HCT116 (cell line): ENCODE data around the gene SAE1. TPM values are rescaled to one million over a fixed set of nuclear protein-coding genes. Genes with fewer than 3 reads are reported as not detected.

Experiments
- ATAC-seq: fragments of 200-7000 bp; cut with Tn5 transposase; 2 replicates; pipeline ENCODE4 v1.9.1; 2020; ENCODE audit warnings: mild to moderate bottlenecking, moderate library complexity
- BruUV-seq: library from RNA; stranded (reverse); fragments of 400-500 nt; replicated peaks from 2 replicates; lab custom pipeline; 2021; lab: Mats Ljungman, UMichigan
- CTCF ChIA-PET: fragments of 300-600 bp; sonication (Branson Sonifier 250); formaldehyde crosslinking; loops from one replicate; lab custom pipeline; 2021; ENCODE audit warnings: antibody characterized with exemption; lab: Charles Lee
- POLR2A ChIA-PET: fragments of 300-600, 350-600 bp; sonication (Branson Sonifier 250); formaldehyde crosslinking; loops from one replicate; lab custom pipeline; 2021; ENCODE audit warnings: antibody characterized with exemption; lab: Charles Lee
- RAD21 ChIA-PET, 2 experiments: fragments of 300-600 bp; sonication (Branson Sonifier 250); formaldehyde crosslinking; loops; one replicate each; lab custom pipeline; 2023; ENCODE audit warnings: low total read pairs in 2 of 2; ENCODE audit not compliant: uncharacterized antibody in 2 of 2, unreplicated experiment in 2 of 2, low non-redundant PET in 1 of 2; lab: Charles Lee
- DNase-seq: peaks from one replicate; pipeline ENCODE4 v3.0.0-alpha.2; 2010; ENCODE audit warnings: low read depth, low spot score
- H2AFZ ChIP-seq: fragments of 200-600 bp; shearing (Covaris generic), sonication (generic); 2 replicates; pipeline ENCODE4 v1.6.1; 2017; ENCODE audit warnings: low read depth, mixed run types, mixed read lengths, antibody characterized with exemption, low read length; ENCODE audit not compliant: poor library complexity, severe bottlenecking
- H3K27ac ChIP-seq: 2 replicates; pipeline ENCODE4 v1.5.1; 2012; ENCODE audit warnings: low read depth, low read length
- H3K27me3 ChIP-seq: fragments of 200-600 bp; sonication (generic); 2 replicates; pipeline ENCODE4 v1.6.1; 2016; ENCODE audit warnings: mixed run types, low read length, mixed read lengths; ENCODE audit not compliant: insufficient read depth
- H3K36me3 ChIP-seq, 2 experiments: fragments of 200-500 bp in 1 of 2; fragments of 200-600 bp in 1 of 2; sonication (Bioruptor generic) in 1 of 2; sonication (generic) in 1 of 2; 2 replicates each; pipeline versions ENCODE4 v1.5.1 to v1.6.1; 2014 to 2016; ENCODE audit warnings: low read length in 2 of 2, inconsistent platforms in 1 of 2, mixed read lengths in 1 of 2, mixed run types in 1 of 2; ENCODE audit not compliant: insufficient read depth in 2 of 2, control insufficient read depth in 1 of 2
- H3K4me1 ChIP-seq, 2 experiments: fragments of 200-600 bp in 1 of 2; sonication (generic) in 1 of 2; 2 replicates each; pipeline versions ENCODE4 v1.5.1 to v1.6.1; 2012 to 2017; ENCODE audit warnings: low read length in 2 of 2, inconsistent platforms in 1 of 2, mild to moderate bottlenecking in 1 of 2, mixed read lengths in 1 of 2, mixed run types in 1 of 2, moderate library complexity in 1 of 2; ENCODE audit not compliant: insufficient read depth in 2 of 2, control insufficient read depth in 1 of 2
- H3K4me2 ChIP-seq: fragments of 200-600 bp; sonication (generic); 2 replicates; pipeline ENCODE4 v1.6.1; 2017; ENCODE audit warnings: mixed run types, low read length, mixed read lengths
- H3K4me3 ChIP-seq, 2 experiments: fragments of 200-600 bp in 1 of 2; sonication (generic) in 1 of 2; replicated peaks in 1 of 2; 2 replicates each; pipeline ENCODE4 v1.5.1; 2011 to 2016; ENCODE audit warnings: low read length in 2 of 2, control low read depth in 1 of 2, low read depth in 1 of 2, mild to moderate bottlenecking in 1 of 2, mixed read lengths in 1 of 2, mixed run types in 1 of 2
- H3K79me2 ChIP-seq: fragments of 200-600 bp; sonication (generic); 2 replicates; pipeline ENCODE4 v1.6.1; 2017; ENCODE audit warnings: mild to moderate bottlenecking, mixed run types, low read length, moderate library complexity, mixed read lengths; ENCODE audit not compliant: insufficient read depth
- H3K9ac ChIP-seq: fragments of 200-600 bp; sonication (generic); 2 replicates; pipeline ENCODE4 v1.6.1; 2016; ENCODE audit warnings: low read length, mixed read lengths
- H3K9me2 ChIP-seq: fragments of 200-600 bp; sonication (generic), shearing (Covaris generic); 2 replicates; pipeline ENCODE4 v1.6.1; 2017; ENCODE audit warnings: mixed run types, mild to moderate bottlenecking, moderate library complexity; ENCODE audit not compliant: insufficient read depth
- H3K9me3 ChIP-seq, 2 experiments: fragments of 200-500 bp in 1 of 2; fragments of 200-600 bp in 1 of 2; sonication (Bioruptor generic) in 1 of 2; sonication (generic) in 1 of 2; 2 replicates each; pipeline ENCODE4 v1.6.1; 2014 to 2017; ENCODE audit warnings: low read length in 2 of 2, mixed read lengths in 2 of 2, inconsistent platforms in 1 of 2, low read depth in 1 of 2, mild to moderate bottlenecking in 1 of 2, mixed run types in 1 of 2, moderate library complexity in 1 of 2; ENCODE audit not compliant: control insufficient read depth in 1 of 2, insufficient read depth in 1 of 2
- H4K20me1 ChIP-seq: fragments of 200-600 bp; sonication (generic), shearing (Covaris generic); 2 replicates; pipeline ENCODE4 v1.6.1; 2017; ENCODE audit warnings: mixed run types, mild to moderate bottlenecking, moderate library complexity; ENCODE audit not compliant: insufficient read depth
- CBX3 ChIP-seq: IDR thresholded peaks from 2 replicates; pipeline ENCODE4 v1.6.1; 2012; ENCODE audit warnings: low read depth
- CEBPB ChIP-seq: IDR thresholded peaks from 2 replicates; pipeline ENCODE4 v1.6.1; 2012; ENCODE audit warnings: low read depth
- EGR1 ChIP-seq: IDR thresholded peaks from 2 replicates; pipeline ENCODE4 v1.6.1; 2012; ENCODE audit warnings: low read depth
- ELF1 ChIP-seq: IDR thresholded peaks from 2 replicates; pipeline ENCODE4 v1.6.1; 2012; ENCODE audit warnings: low read depth, borderline replicate concordance
- EZH2 ChIP-seq: fragments of 200-600 bp; sonication (generic); IDR thresholded peaks from 2 replicates; pipeline ENCODE4 v1.6.1; 2017; ENCODE audit warnings: antibody characterized with exemption, mixed run types
- EZH2phosphoT487 ChIP-seq: fragments of 200-600 bp; IDR thresholded peaks from 2 replicates; pipeline ENCODE4 v1.6.1; 2018; ENCODE audit warnings: antibody characterized with exemption, borderline replicate concordance
- JUND ChIP-seq: IDR thresholded peaks from 2 replicates; pipeline ENCODE4 v1.6.1; 2012
- MAX ChIP-seq: IDR thresholded peaks from 2 replicates; pipeline ENCODE4 v1.6.1; 2012
- POLR2A ChIP-seq: IDR thresholded peaks from 2 replicates; pipeline ENCODE4 v1.7.0; 2011; ENCODE audit warnings: borderline replicate concordance; ENCODE audit not compliant: insufficient read depth, insufficient read length; ENCODE audit errors: extremely low read depth
- POLR2AphosphoS5 ChIP-seq: IDR thresholded peaks from 2 replicates; pipeline ENCODE4 v1.6.1; 2011; ENCODE audit warnings: mild to moderate bottlenecking, low read depth, low read length, moderate library complexity
- REST ChIP-seq: IDR thresholded peaks from 2 replicates; pipeline ENCODE4 v1.6.1; 2012; ENCODE audit warnings: low read depth
- SIN3A ChIP-seq: IDR thresholded peaks from 2 replicates; pipeline ENCODE4 v1.6.1; 2012; ENCODE audit warnings: low read depth
- SP1 ChIP-seq: IDR thresholded peaks from 2 replicates; pipeline ENCODE4 v1.6.1; 2012; ENCODE audit warnings: low read depth
- SRF ChIP-seq: IDR thresholded peaks from 2 replicates; pipeline ENCODE4 v1.6.1; 2012; ENCODE audit warnings: low read depth
- TCF7L2 ChIP-seq: IDR thresholded peaks from 2 replicates; pipeline ENCODE4 v1.7.0; 2011; ENCODE audit warnings: borderline replicate concordance, inconsistent platforms; ENCODE audit not compliant: insufficient read depth, insufficient read length; ENCODE audit errors: extremely low read depth
- YY1 ChIP-seq: IDR thresholded peaks from 2 replicates; pipeline ENCODE4 v1.6.1; 2011; ENCODE audit warnings: low read length, low read depth, moderate library complexity, mild to moderate bottlenecking; ENCODE audit not compliant: insufficient replicate concordance; ENCODE audit errors: extremely low read depth
- ZBTB33 ChIP-seq: IDR thresholded peaks from 2 replicates; pipeline ENCODE4 v1.6.1; 2011; ENCODE audit warnings: mild to moderate bottlenecking, low read length, moderate library complexity; ENCODE audit not compliant: insufficient replicate concordance; ENCODE audit errors: extremely low read depth
- ZNF274 ChIP-seq: fragments of 200-500 bp; sonication (Bioruptor generic); IDR thresholded peaks from 2 replicates; pipeline ENCODE4 v1.6.1; 2014; ENCODE audit warnings: mild to moderate bottlenecking, low read depth, low read length, inconsistent platforms
- intact Hi-C: fragments of 100-400 bp; cut with micrococcal nuclease; formaldehyde crosslinking; loops from 2 replicates; pipeline ENCODE4 v1.10.0; 2022
- total RNA-seq: library from RNA; stranded (reverse); gene quantifications from one replicate; pipeline ENCODE4 v1.2.1, GENCODE V29; 2021; ENCODE audit not compliant: unreplicated experiment

The SAE1 gene
- total RNA-seq, 1 experiment from 2014 or later: 213 TPM

DNA sequence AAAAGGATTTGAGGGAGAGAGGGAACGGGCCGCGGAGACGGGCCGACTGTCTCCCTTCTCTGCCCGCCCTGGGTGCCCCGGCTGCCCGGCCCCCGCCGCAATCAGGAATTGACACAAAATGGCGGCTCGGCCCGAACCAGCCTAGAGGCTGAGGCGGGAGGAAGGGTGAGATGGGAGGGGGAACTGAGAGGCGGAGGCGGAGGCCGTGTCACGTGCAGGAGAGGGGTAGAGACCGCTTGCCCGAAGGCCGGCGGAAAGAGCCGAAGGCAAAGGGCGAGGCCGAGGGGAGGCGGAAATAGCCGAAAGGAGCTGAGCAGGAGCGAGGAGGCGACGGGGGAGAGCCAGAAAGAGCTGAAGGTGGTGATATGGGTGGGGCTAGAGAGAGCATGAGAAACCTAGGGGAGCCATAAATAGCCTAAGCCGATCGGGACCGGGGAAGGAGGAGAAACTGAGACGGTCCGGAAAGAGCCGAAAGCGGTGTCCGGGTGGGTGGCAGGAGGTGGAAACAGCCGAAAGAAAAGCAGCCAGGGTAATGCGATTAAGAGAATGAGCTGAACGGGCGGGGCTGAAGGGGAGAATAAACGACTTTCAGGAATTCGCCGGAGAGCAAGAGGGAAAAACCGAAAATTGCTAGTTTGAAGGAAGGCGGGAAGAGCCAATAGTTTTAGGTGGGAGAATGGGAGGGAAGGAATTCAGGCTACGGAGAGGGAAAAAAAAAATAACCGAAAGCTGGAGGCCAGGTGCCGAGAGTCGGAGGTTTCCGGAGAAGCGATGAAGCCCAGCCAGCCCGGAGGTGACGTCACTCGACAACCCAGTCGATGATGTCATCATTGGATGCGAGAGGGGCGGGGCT, 17.4 kb upstream of the SAE1 start, which contains the start of gene ZC3H4:
Gene ZC3H4 (minus strand): TSS at position 780 of the 853 bp plus-strand sequence. CDS start 1,192 bp downstream, outside the sequence.
- intact Hi-C loops: loop anchor here (1.0 kb wide), 1 partner anchor 17 kb away; no protein-coding TSS in a partner anchor
- ChIA-PET POLR2A (interaction anchor here (0.7 to 2.6 kb wide), 20 partner anchors 10 to 315 kb away, joined by 3 to 27 read pairs (median 6); partner anchors contain the start of genes CCDC9, INAFM1 and SAE1), CTCF (interaction anchor here (0.6 to 1.6 kb wide), 9 partner anchors 8 to 235 kb away, joined by 3 to 9 read pairs (median 4); no protein-coding TSS in a partner anchor)

More for the DNA sequence above, 17.4 kb upstream of the SAE1 start, which contains the start of gene ZC3H4:
- Histone ChIP-seq H3K9me3 (no peaks in the 10 kb centered on the region), H3K27ac (peak within 1 kb of the TSS; percentile 100), H3K9ac (peak within 1 kb of the TSS; percentile 100), H2AFZ (no peak within 1 kb of the TSS), H3K4me3 (peak within 1 kb of the TSS; percentile 87 to 94), H3K4me2 (peak within 1 kb of the TSS; percentile 81), H4K20me1 (no peaks in the 10 kb centered on the region), H3K79me2 (peaks cover 27% of the 10 kb centered on the region), H3K4me1 (peaks cover 15 to 36% of the 10 kb centered on the region in 2 experiments), H3K9me2 (no peaks in the 10 kb centered on the region), H3K27me3 (no peaks in the 10 kb centered on the region), H3K36me3 (peaks cover 2 to 12% of the 10 kb centered on the region in 2 experiments; a peak in 1 of 4 replicates)
- TF ChIP-seq EGR1 (peak; percentile 94), ZBTB33 (peak; percentile 39), POLR2A (peak; percentile 70), ZNF274 (no peak), TCF7L2 (no peak), JUND (peak; percentile 68), ELF1 (no peak; the same call in 1 of the 2 replicates), REST (no peak), EZH2phosphoT487 (no peak), EZH2 (no peak), SRF (peak; percentile 71), POLR2AphosphoS5 (peak; percentile 90), SP1 (peak; percentile 43; the same call in 1 of the 2 replicates), CEBPB (no peak), MAX (peak; percentile 93), CBX3 (0 out of 2 replicates have a peak, but pooled peaks have one; percentile 41), SIN3A (no peak; the same call in 1 of the 2 replicates), YY1 (peak; percentile 96)
- no TSS peak for BruUV-seq
- ATAC-seq (peak; percentile 93), DNase-seq (peak; percentile 98)
- RAD21 ChIA-PET: interaction anchor here (0.8 to 1.2 kb wide), 4 partner anchors 32 to 131 kb away, joined by 3 read pairs; no protein-coding TSS in a partner anchor
